GM12878 (cell line): ENCODE data around the gene LGALS3BP. TPM values are rescaled to one million over a fixed set of nuclear protein-coding genes. Genes with fewer than 3 reads are reported as not detected.

Experiments used
- ATAC-seq: fragments of 200-7000 bp; cut with Tn5 transposase; 3 replicates; pipeline ENCODE4 v1.9.1; 2020; ENCODE audit warnings: mild to moderate bottlenecking, moderate library complexity
- BruUV-seq: library from RNA; stranded (reverse); fragments of 400-500 nt; replicated peaks from 2 replicates; lab custom pipeline; 2021; lab: Mats Ljungman, UMichigan
- CTCF ChIA-PET: fragments of 300-600 bp; sonication (Branson Sonifier 250); formaldehyde crosslinking; extraction: SDS; loops from one replicate; lab custom pipeline; 2021; ENCODE audit warnings: inconsistent platforms; lab: Yijun Ruan, JAX
- POLR2A ChIA-PET: fragments of 350-600 bp; formaldehyde crosslinking; extraction: SDS; loops from one replicate; lab custom pipeline; 2021; ENCODE audit warnings: inconsistent platforms; lab: Charles Lee
- RAD21 ChIA-PET: fragments of 300-600 bp; sonication (Branson Sonifier 250); formaldehyde crosslinking; loops from one replicate; lab custom pipeline; 2023; ENCODE audit warnings: antibody characterized with exemption; ENCODE audit not compliant: unreplicated experiment; lab: Charles Lee
- SMC1A ChIA-PET: fragments of 300-600 bp; sonication (Branson Sonifier 250); formaldehyde crosslinking; loops from one replicate; lab custom pipeline; 2023; ENCODE audit not compliant: unreplicated experiment, uncharacterized antibody; lab: Charles Lee
- DNase-seq: peaks from one replicate; pipeline ENCODE4 v3.0.0-alpha.2; 2011; ENCODE audit warnings: low read depth, low spot score
- FAIRE-seq: peaks from 3 replicates; lab custom pipeline; 2011; peaks lifted over from hg19 to GRCh38; lab: Jason Lieb, UNC
- H2AFZ ChIP-seq: 2 replicates; pipeline ENCODE4 v1.6.0; 2011; ENCODE audit warnings: low read depth, low read length, control low read depth; ENCODE audit not compliant: control insufficient read depth
- H3K27ac ChIP-seq: 2 replicates; pipeline ENCODE4 v1.5.1; 2011; ENCODE audit warnings: control low read depth; ENCODE audit not compliant: control insufficient read depth, insufficient read depth
- H3K27me3 ChIP-seq, 2 experiments: replicated peaks in 1 of 2; 2 replicates each; pipeline versions ENCODE4 v1.6.0 to v1.6.1; 2011; ENCODE audit warnings: low read length in 1 of 2; ENCODE audit not compliant: control insufficient read depth in 2 of 2, insufficient read depth in 2 of 2
- H3K36me3 ChIP-seq, 2 experiments: 2 replicates each; pipeline ENCODE4 v1.5.1; 2011; ENCODE audit warnings: low read length in 1 of 2; ENCODE audit not compliant: control insufficient read depth in 2 of 2, insufficient read depth in 2 of 2
- H3K4me1 ChIP-seq: 2 replicates; pipeline ENCODE4 v1.6.1; 2011; ENCODE audit warnings: mild to moderate bottlenecking, low read length, moderate library complexity, mixed read lengths; ENCODE audit not compliant: control insufficient read depth, insufficient read depth
- H3K4me2 ChIP-seq: 2 replicates; pipeline ENCODE4 v1.6.0; 2011; ENCODE audit warnings: control low read depth; ENCODE audit not compliant: control insufficient read depth, insufficient read depth
- H3K4me3 ChIP-seq: fragments of 200-600 bp; sonication (generic); 2 replicates; pipeline ENCODE4 v1.5.1; 2016
- H3K79me2 ChIP-seq: 2 replicates; pipeline ENCODE4 v1.6.0; 2011; ENCODE audit warnings: low read length; ENCODE audit not compliant: control insufficient read depth, insufficient read depth
- H3K9ac ChIP-seq: 2 replicates; pipeline ENCODE4 v1.8.0; 2011; ENCODE audit warnings: low read length, control low read depth, mixed read lengths; ENCODE audit not compliant: control insufficient read depth, insufficient read depth
- H3K9me3 ChIP-seq: replicated peaks from 3 replicates; pipeline ENCODE4 v1.5.1; 2011; ENCODE audit warnings: mild to moderate bottlenecking, low read length; ENCODE audit not compliant: control insufficient read depth, insufficient read depth
- H4K20me1 ChIP-seq: 2 replicates; pipeline ENCODE4 v1.6.0; 2011; ENCODE audit not compliant: control insufficient read depth, insufficient read depth
- BACH1 ChIP-seq: fragments of 450-650 bp; IDR thresholded peaks from 2 replicates; pipeline ENCODE4 v1.6.1; 2017; ENCODE audit warnings: mild to moderate bottlenecking, borderline replicate concordance
- BHLHE40 ChIP-seq, 2 experiments: fragments of 450-650 bp in 1 of 2; IDR thresholded peaks; 2 replicates each; pipeline ENCODE4 v1.6.1; 2011 to 2017; ENCODE audit warnings: low read depth in 2 of 2, borderline replicate concordance in 1 of 2, improper control_type of control experiment in 1 of 2, low read length in 1 of 2, mild to moderate bottlenecking in 1 of 2
- CBX3 ChIP-seq: fragments of 200-600 bp; sonication (generic); IDR thresholded peaks from 2 replicates; pipeline ENCODE4 v1.6.1; 2016; ENCODE audit warnings: low read depth, borderline replicate concordance
- CREB1 ChIP-seq: IDR thresholded peaks from 2 replicates; pipeline ENCODE4 v1.6.1; 2012; ENCODE audit warnings: low read depth, mild to moderate bottlenecking, inconsistent platforms
- CREM ChIP-seq: IDR thresholded peaks from 2 replicates; pipeline ENCODE4 v1.6.1; 2014; ENCODE audit warnings: antibody characterized with exemption, low read depth
- CUX1 ChIP-seq: IDR thresholded peaks from 2 replicates; pipeline ENCODE4 v1.6.1; 2012; ENCODE audit warnings: improper control_type of control experiment, low read depth, low read length; ENCODE audit not compliant: insufficient replicate concordance
- GATAD2B ChIP-seq: fragments of 450-650 bp; conservative IDR thresholded peaks from 2 replicates; pipeline ENCODE4 v1.6.1; 2017; ENCODE audit warnings: low read depth, mild to moderate bottlenecking, moderate library complexity
- HCFC1 ChIP-seq: fragments of 150-350 bp; IDR thresholded peaks from 2 replicates; pipeline ENCODE4 v1.6.1; 2014; ENCODE audit warnings: low read length
- JUNB ChIP-seq: IDR thresholded peaks from 2 replicates; pipeline ENCODE4 v1.6.1; 2016; ENCODE audit warnings: antibody characterized with exemption, mild to moderate bottlenecking
- LARP7 ChIP-seq: fragments of 450-650 bp; IDR thresholded peaks from 2 replicates; pipeline ENCODE4 v1.6.1; 2017; ENCODE audit warnings: mild to moderate bottlenecking
- MEF2A ChIP-seq: IDR thresholded peaks from 2 replicates; pipeline ENCODE4 v1.6.1; 2011; ENCODE audit warnings: low read depth, mild to moderate bottlenecking, low read length, moderate library complexity; ENCODE audit not compliant: insufficient read depth
- NFIC ChIP-seq: IDR thresholded peaks from 2 replicates; pipeline ENCODE4 v1.6.1; 2012; ENCODE audit warnings: low read depth, mild to moderate bottlenecking, inconsistent platforms, low read length, moderate library complexity
- POLR2AphosphoS2 ChIP-seq: IDR thresholded peaks from 2 replicates; pipeline ENCODE4 v1.6.1; 2011; ENCODE audit warnings: low read depth, mild to moderate bottlenecking, low read length, improper control_type of control experiment, moderate library complexity
- RELB ChIP-seq: fragments of 450-650 bp; IDR thresholded peaks from 2 replicates; pipeline ENCODE4 v1.6.1; 2017; ENCODE audit warnings: low read depth, mild to moderate bottlenecking, moderate library complexity
- SPI1 ChIP-seq: IDR thresholded peaks from 2 replicates; pipeline ENCODE4 v1.6.1; 2011; ENCODE audit warnings: low read depth, mild to moderate bottlenecking, low read length, moderate library complexity, borderline replicate concordance; ENCODE audit not compliant: insufficient read depth
- SUPT20H ChIP-seq: IDR thresholded peaks from 2 replicates; pipeline ENCODE4 v1.6.1; 2011; ENCODE audit warnings: low read depth, mild to moderate bottlenecking, low read length, moderate library complexity, borderline replicate concordance; ENCODE audit not compliant: control insufficient read depth
- YY1 ChIP-seq: IDR thresholded peaks from 2 replicates; pipeline ENCODE4 v1.6.1; 2011; ENCODE audit warnings: low read depth, mild to moderate bottlenecking, low read length
- ZNF217 ChIP-seq: fragments of 450-650 bp; IDR thresholded peaks from 2 replicates; pipeline ENCODE4 v1.6.1; 2017; ENCODE audit warnings: antibody characterized with exemption, mild to moderate bottlenecking
- ZZZ3 ChIP-seq: IDR thresholded peaks from 2 replicates; pipeline ENCODE4 v1.6.1; 2011; ENCODE audit warnings: low read depth; ENCODE audit not compliant: control insufficient read depth, insufficient read length
- WGBS: methylation state at CpG from one replicate; pipeline ENCODE4 v1.1.6; 2016; ENCODE audit warnings: low lambda C conversion rate; ENCODE audit not compliant: insufficient replicate concordance, insufficient coverage; ENCODE audit errors: missing lambda C conversion rate; 5-methylcytosine and 5-hydroxymethylcytosine counted together
- in situ Hi-C: fragments of 300-500 bp; cut with MboI; formaldehyde crosslinking; loops from 9 replicates; pipeline ENCODE4 v1.14.3; 2018; ENCODE audit warnings: mixed read lengths
- intact Hi-C: fragments of 100-400 bp; cut with micrococcal nuclease; formaldehyde crosslinking; loops from one replicate; pipeline ENCODE4 v1.14.2; 2022; ENCODE audit not compliant: unreplicated experiment
- polyA plus RNA-seq, 11 experiments: library from polyadenylated mRNA; depleted of rRNA in 4 of 11; unstranded in 6 of 11; stranded (reverse) in 5 of 11; fragments of >200 nt; fragmentation: Nextera tagmentation in 4 of 11; fragmentation: Illumina TruSeq in 1 of 11; extraction: Ambion mirVana in 4 of 11; extraction: Trizol in 1 of 11; gene quantifications; 1 replicate in 1 of 11; 2 replicates in 10 of 11; pipeline versions ENCODE4 v1.2.1 to v1.2.3, GENCODE V29; 2011 to 2016; ENCODE audit warnings: inconsistent platforms in 2 of 11, missing spikeins in 2 of 11, low read depth in 1 of 11
- total RNA-seq, 4 experiments: library from RNA; depleted of rRNA in 3 of 4; stranded (reverse); fragments of >200 nt in 3 of 4; fragmentation: Illumina TruSeq in 1 of 4; extraction: Trizol in 1 of 4; gene quantifications; 2 replicates each; pipeline versions ENCODE4 v1.2.1 to v1.2.3, GENCODE V29; 2013 to 2021

LGALS3BP gene
- total and polyA plus RNA-seq, 10 of the 15 experiments (the other 5 are each of a cell fraction or from before 2014, with no cell fraction given) = 0.52 to 5.2 (median 1.9) TPM

- ChIA-PET RAD21 (interaction anchor here (0.6 kb wide), 1 partner anchor 48 kb away, joined by 3 read pairs; no protein-coding TSS in a partner anchor), POLR2A (no interaction called here), SMC1A (interaction anchor here (1.1 kb wide), 1 partner anchor 46 kb away, joined by 3 read pairs; no protein-coding TSS in a partner anchor), CTCF (no interaction called here)
- in situ Hi-C loops (no loop called here), intact Hi-C loops (no loop called here)
- TF ChIP-seq CUX1 (no peak), CBX3 (no peak), YY1 (no peak), ZNF217 (no peak), MEF2A (no peak), SPI1 (no peak), ZZZ3 (no peak), SUPT20H (no peak), CREB1 (no peak), HCFC1 (no peak), JUNB (no peak), GATAD2B (no peak), NFIC (no peak), BHLHE40 (IDR thresholded peaks at IDR 0.05; ENCODE audit: borderline replicate concordance in 1 of 2, low read depth in 2 of 2, low read length in 1 of 2) (no peak), BACH1 (no peak), POLR2AphosphoS2 (no peak), LARP7 (no peak), CREM (no peak), RELB (no peak)
- Histone ChIP-seq H4K20me1 (no peaks in the 10 kb centered on the region), H3K36me3 (no peaks in the 10 kb centered on the region), H3K79me2 (no peaks in the 10 kb centered on the region), H3K4me3 (no peak overlapping the region), H3K4me1 (peaks cover 2% of the 10 kb centered on the region; the same call in 1 of the 2 replicates), H3K4me2 (no peak overlapping the region), H3K27me3 (peaks cover 4 to 9% of the 10 kb centered on the region in 2 experiments; a peak in 3 of 4 replicates), H2AFZ (no peak overlapping the region), H3K9me3 (no peaks in the 10 kb centered on the region), H3K9ac (no peak overlapping the region), H3K27ac (no peak overlapping the region)
- 49% methylated on average over 8 of the region's 8 CpGs for WGBS
- FAIRE-seq (no peak), ATAC-seq (no peak), DNase-seq (no peak)
- no TSS peak for BruUV-seq
These were observed 58.2 kb downstream of the LGALS3BP start for GRCh38 chr17:78921437-78921971.
